Putamen (tissue), 1 donor: Measurements from ENCODE around the gene ERBIN.
"Not testable (repeated sequence)": the region's sequence is repeated elsewhere in the genome, so short reads cannot be mapped to it uniquely, and the experiment has no call there.

Experiments
- DNase-seq: peaks from one replicate; pipeline ENCODE4 v3.0.0-alpha.2; 2016; ENCODE audit warnings: low spot score

ERBIN gene

GRCh38 chr5:65967288-65968066 is 41.1 kb downstream of the ERBIN start:
- DNase-seq, result no peak

- DNase-seq, result no peak
Measured at GRCh38 chr5:65969539-65970393, 43.4 kb downstream of the ERBIN start.

- no peak for DNase-seq
Measured at GRCh38 chr5:65970481-65971367, 44.3 kb downstream of the ERBIN start.

GRCh38 chr5:65971643-65972042 is 45.3 kb downstream of the ERBIN start:
- DNase-seq, result no peak

- not testable (repeated sequence) for DNase-seq
Measured at GRCh38 chr5:65972896-65973295, 46.5 kb downstream of the ERBIN start.

GRCh38 chr5:65978251-65978650 is 51.9 kb downstream of the ERBIN start:
- no peak for DNase-seq

- no peak for DNase-seq
Measured at GRCh38 chr5:65981548-65981947, 55.2 kb downstream of the ERBIN start.

- no peak for DNase-seq
Measured at GRCh38 chr5:65981969-65982619, 55.7 kb downstream of the ERBIN start.

GRCh38 chr5:65982635-65983034 is 56.3 kb downstream of the ERBIN start:
- no peak for DNase-seq

- DNase-seq, result no peak
Measured at GRCh38 chr5:65984098-65984885, 57.9 kb downstream of the ERBIN start.

- no peak for DNase-seq
Measured at GRCh38 chr5:65986050-65986451, 59.7 kb downstream of the ERBIN start.

GRCh38 chr5:65986796-65987195 is 60.4 kb downstream of the ERBIN start:
- DNase-seq, result no peak

- no peak for DNase-seq
Measured at GRCh38 chr5:65987982-65988381, 61.6 kb downstream of the ERBIN start.

GRCh38 chr5:65989158-65989557 is 62.8 kb downstream of the ERBIN start:
- no peak for DNase-seq

- DNase-seq, result no peak
Measured at GRCh38 chr5:65992630-65993029, 66.3 kb downstream of the ERBIN start.

GRCh38 chr5:65994117-65994786 is 67.9 kb downstream of the ERBIN start:
- no peak for DNase-seq

- no peak for DNase-seq
Measured at GRCh38 chr5:65999061-65999723, 72.8 kb downstream of the ERBIN start.

GRCh38 chr5:66001952-66002351 is 75.6 kb downstream of the ERBIN start:
- DNase-seq, result no peak

- no peak for DNase-seq
Measured at GRCh38 chr5:66002415-66002814, 76.0 kb downstream of the ERBIN start.

- DNase-seq, result no peak
Measured at GRCh38 chr5:66004216-66004615, 77.8 kb downstream of the ERBIN start.
